Gastrocnemius medialis (tissue), 4 donors: Measurements from ENCODE around the gene HOXC13. TPM values are rescaled to one million over a fixed set of nuclear protein-coding genes. Genes with fewer than 3 reads are reported as not detected.

Experiments used
- ATAC-seq, 2 donors: fragments of 150-250 bp; one replicate each; pipeline ENCODE4 v1.9.1; 2016
- DNase-seq, 2 donors: peaks; one replicate each; pipeline ENCODE4 v3.0.0-alpha.2; 2019
- H3K27ac ChIP-seq, 4 donors: fragments of 200-600 bp; sonication (generic); 1 replicate in 1 of 4; 2 replicates in 3 of 4; pipeline ENCODE4 v1.5.1; 2016 to 2018; ENCODE audit warnings: mild to moderate bottlenecking in 2 of 4, moderate library complexity in 1 of 4
- H3K27me3 ChIP-seq, 3 donors: fragments of 200-600 bp; sonication (generic) in 2 of 3; 1 replicate in 1 of 3; 2 replicates in 2 of 3; pipeline versions ENCODE4 v1.5.1 to v1.6.0; 2016 to 2019; ENCODE audit warnings: mild to moderate bottlenecking in 1 of 3, moderate library complexity in 1 of 3
- H3K36me3 ChIP-seq, 2 donors: fragments of 200-600 bp; sonication (generic) in 1 of 2; one replicate each; pipeline ENCODE4 v1.5.1; 2017 to 2018
- H3K4me1 ChIP-seq, 2 donors: fragments of 200-600 bp; sonication (generic) in 1 of 2; one replicate each; pipeline ENCODE4 v1.5.1; 2016 to 2017; ENCODE audit warnings: mild to moderate bottlenecking in 2 of 2
- H3K4me3 ChIP-seq, 4 donors: fragments of 200-600 bp; sonication (generic) in 3 of 4; 1 replicate in 1 of 4; 2 replicates in 3 of 4; pipeline ENCODE4 v1.5.1; 2016 to 2019; ENCODE audit warnings: mild to moderate bottlenecking in 2 of 4
- H3K9me3 ChIP-seq, 3 donors: fragments of 200-600 bp; sonication (generic) in 2 of 3; 1 replicate in 1 of 3; 2 replicates in 2 of 3; pipeline ENCODE4 v1.5.1; 2016 to 2019
- CTCF ChIP-seq, 5 experiments: fragments of 450-650 bp in 3 of 5; fragments of 200-600 bp in 2 of 5; sonication (generic) in 2 of 5; IDR thresholded peaks in 4 of 5; conservative IDR thresholded peaks in 1 of 5; 1 replicate in 4 of 5; 2 replicates in 1 of 5; pipeline ENCODE4 v1.5.1; 2016 to 2019; ENCODE audit warnings: antibody characterized with exemption in 5 of 5, mild to moderate bottlenecking in 3 of 5, moderate library complexity in 3 of 5
- POLR2A ChIP-seq, 2 donors: fragments of 450-650 bp; IDR thresholded peaks; one replicate each; pipeline ENCODE4 v1.6.1; 2017; ENCODE audit warnings: antibody characterized with exemption in 2 of 2, mild to moderate bottlenecking in 2 of 2, moderate library complexity in 2 of 2
- in situ Hi-C, 4 donors: fragments of 200-750 bp; cut with MboI; loops; one replicate each; pipeline versions ENCODE4 v1.15.0 to v1.8.0; 2017; ENCODE audit warnings: low sequenced_read_pairs in 4 of 4
- intact Hi-C: fragments of 100-400 bp; cut with DNase I; formaldehyde crosslinking; loops from one replicate; pipeline ENCODE4 v1.15.1; 2023; ENCODE audit warnings: low total_unique reads
- total RNA-seq, 4 donors: library from RNA; depleted of rRNA; stranded (reverse); fragments of >200 nt; gene quantifications; one replicate each; pipeline versions ENCODE4 v1.1.0 to v1.2.3, GENCODE V29; 2016

HOXC13 gene
- total RNA-seq, 4 donors from 2014 or later: 0.10 to 0.33 TPM; not detected in 2

GRCh38 chr12:53928054-53928835 is 10.4 kb upstream of the HOXC13 start:
- Histone ChIP-seq H3K27me3 (peaks cover 70 to 85% (median 76%) of the 10 kb centered on the region in 3 donors), H3K4me1 (no peaks in the 10 kb centered on the region), H3K27ac (no peak overlapping the region), H3K9me3 (no peaks in the 10 kb centered on the region), H3K36me3 (no peaks in the 10 kb centered on the region), H3K4me3 (no peak overlapping the region)
- TF ChIP-seq POLR2A (IDR thresholded peaks at IDR 0.05): no peak
- no peak for TF ChIP-seq CTCF (IDR thresholded peaks at IDR 0.05 in 4 of 5, conservative IDR thresholded peaks at IDR 0.05 in 1 of 5)
- intact Hi-C loops (no loop called here), in situ Hi-C loops (no loop called here)
- no peak for ATAC-seq
- no peak for DNase-seq

GRCh38 chr12:53929527-53929926 is 9.1 kb upstream of the HOXC13 start:
- Histone ChIP-seq H3K9me3 (no peaks in the 10 kb centered on the region), H3K4me1 (no peaks in the 10 kb centered on the region), H3K4me3 (no peak overlapping the region), H3K27ac (no peak overlapping the region), H3K36me3 (no peaks in the 10 kb centered on the region), H3K27me3 (peaks cover 80 to 89% (median 89%) of the 10 kb centered on the region in 3 donors)
- no peak for TF ChIP-seq CTCF (IDR thresholded peaks at IDR 0.05 in 4 of 5, conservative IDR thresholded peaks at IDR 0.05 in 1 of 5)
- TF ChIP-seq POLR2A (IDR thresholded peaks at IDR 0.05): no peak
- ATAC-seq (no peak), DNase-seq (no peak)
- in situ Hi-C loops: no loop called here
- intact Hi-C loops: no loop called here

- no peaks in the 10 kb centered on the region for H3K4me1 ChIP-seq
- no peak for TF ChIP-seq CTCF (IDR thresholded peaks at IDR 0.05 in 4 of 5, conservative IDR thresholded peaks at IDR 0.05 in 1 of 5)
- TF ChIP-seq POLR2A (IDR thresholded peaks at IDR 0.05): no peak
- no peaks in the 10 kb centered on the region for H3K9me3 ChIP-seq
- intact Hi-C loops: no loop called here
- H3K27me3 ChIP-seq: peaks cover 90 to 96% (median 95%) of the 10 kb centered on the region in 3 donors
- DNase-seq (no peak), ATAC-seq (no peak)
- no peak overlapping the region for H3K27ac ChIP-seq
- no peak overlapping the region for H3K4me3 ChIP-seq
- H3K36me3 ChIP-seq: no peaks in the 10 kb centered on the region
- in situ Hi-C loops: no loop called here
Measured at GRCh38 chr12:53930591-53931255, 7.9 kb upstream of the HOXC13 start.

GRCh38 chr12:53931844-53932581 is 6.6 kb upstream of the HOXC13 start:
- no peak for ATAC-seq
- intact Hi-C loops: no loop called here
- peaks cover 90 to 98% (median 95%) of the 10 kb centered on the region in 3 donors for H3K27me3 ChIP-seq

More at GRCh38 chr12:53931844-53932581, 6.6 kb upstream of the HOXC13 start:
- in situ Hi-C loops: no loop called here
- H3K4me3 ChIP-seq: no peak overlapping the region
- H3K4me1 ChIP-seq: no peaks in the 10 kb centered on the region
- H3K27ac ChIP-seq: no peak overlapping the region
- DNase-seq: no peak
- no peaks in the 10 kb centered on the region for H3K9me3 ChIP-seq
- H3K36me3 ChIP-seq: no peaks in the 10 kb centered on the region
- TF ChIP-seq CTCF (IDR thresholded peaks at IDR 0.05 in 4 of 5, conservative IDR thresholded peaks at IDR 0.05 in 1 of 5) (no peak), POLR2A (IDR thresholded peaks at IDR 0.05) (no peak)
